Camera-type eye (tissue), 1 donor: ENCODE results near the gene CHRM1. TPM values are rescaled to one million over a fixed set of nuclear protein-coding genes. Genes with fewer than 3 reads are reported as not detected.

Source experiments
- total RNA-seq: library from RNA; depleted of rRNA; stranded (reverse); fragments of >200 nt; gene quantifications from one replicate; pipeline ENCODE4 v1.2.3, GENCODE V29; 2014

The CHRM1 gene, protein sequence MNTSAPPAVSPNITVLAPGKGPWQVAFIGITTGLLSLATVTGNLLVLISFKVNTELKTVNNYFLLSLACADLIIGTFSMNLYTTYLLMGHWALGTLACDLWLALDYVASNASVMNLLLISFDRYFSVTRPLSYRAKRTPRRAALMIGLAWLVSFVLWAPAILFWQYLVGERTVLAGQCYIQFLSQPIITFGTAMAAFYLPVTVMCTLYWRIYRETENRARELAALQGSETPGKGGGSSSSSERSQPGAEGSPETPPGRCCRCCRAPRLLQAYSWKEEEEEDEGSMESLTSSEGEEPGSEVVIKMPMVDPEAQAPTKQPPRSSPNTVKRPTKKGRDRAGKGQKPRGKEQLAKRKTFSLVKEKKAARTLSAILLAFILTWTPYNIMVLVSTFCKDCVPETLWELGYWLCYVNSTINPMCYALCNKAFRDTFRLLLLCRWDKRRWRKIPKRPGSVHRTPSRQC
- total RNA-seq, result 0.71 TPM

DNA sequence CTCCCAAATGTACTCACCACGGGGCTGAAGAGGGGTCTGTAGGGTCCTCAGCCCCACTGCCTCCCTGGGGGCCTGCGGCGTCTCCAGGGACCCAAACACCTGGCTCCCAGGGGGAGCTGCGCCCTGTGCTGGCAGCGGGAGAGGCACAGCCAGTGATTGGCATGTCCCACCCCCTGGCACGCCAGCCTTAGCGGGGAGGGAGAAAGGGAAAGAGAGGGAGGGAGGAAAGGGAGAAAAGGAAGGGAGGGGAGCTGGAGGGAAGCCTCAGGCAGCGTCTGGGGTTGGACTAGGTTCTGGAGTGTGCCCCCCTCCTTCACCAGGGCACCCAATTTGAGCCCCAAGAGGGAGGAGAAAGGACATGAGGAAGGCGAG, at the start of gene CHRM1:
CHRM1 (minus strand) TSS at position 163 of the 372 bp plus-strand sequence. CDS start 10,263 bp downstream, outside the sequence.

DNA sequence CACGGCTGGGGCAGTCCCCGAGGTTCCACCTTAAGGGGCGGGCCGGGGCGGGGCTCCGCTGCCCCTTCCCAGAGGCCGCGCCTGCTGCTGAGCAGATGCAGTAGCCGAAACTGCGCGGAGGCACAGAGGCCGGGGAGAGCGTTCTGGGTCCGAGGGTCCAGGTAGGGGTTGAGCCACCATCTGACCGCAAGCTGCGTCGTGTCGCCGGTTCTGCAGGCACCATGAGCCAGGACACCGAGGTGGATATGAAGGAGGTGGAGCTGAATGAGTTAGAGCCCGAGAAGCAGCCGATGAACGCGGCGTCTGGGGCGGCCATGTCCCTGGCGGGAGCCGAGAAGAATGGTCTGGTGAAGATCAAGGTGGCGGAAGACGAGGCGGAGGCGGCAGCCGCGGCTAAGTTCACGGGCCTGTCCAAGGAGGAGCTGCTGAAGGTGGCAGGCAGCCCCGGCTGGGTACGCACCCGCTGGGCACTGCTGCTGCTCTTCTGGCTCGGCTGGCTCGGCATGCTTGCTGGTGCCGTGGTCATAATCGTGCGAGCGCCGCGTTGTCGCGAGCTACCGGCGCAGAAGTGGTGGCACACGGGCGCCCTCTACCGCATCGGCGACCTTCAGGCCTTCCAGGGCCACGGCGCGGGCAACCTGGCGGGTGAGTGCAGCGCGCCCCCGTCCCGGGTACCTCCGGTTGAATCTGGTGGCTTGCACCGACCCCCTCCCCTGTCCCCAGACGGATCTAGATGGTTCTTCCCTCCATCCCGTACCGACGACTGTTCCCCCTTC, 40.2 kb downstream of the CHRM1 start, which contains the start of gene SLC3A2:
SLC3A2 (plus strand) TSS at position 94 of the 776 bp plus-strand sequence; CDS start at position 222, 128 bp downstream.

Other genes starting within 250 kb of the CHRM1 start
- gene UQCC3, start 249.7 kb downstream of the CHRM1 start, total RNA-seq, result 6.5 TPM
- gene LBHD1, start 249.1 kb downstream of the CHRM1 start, total RNA-seq, result 6.0 TPM
- gene UBXN1, start 242.3 kb downstream of the CHRM1 start, total RNA-seq, result 88.9 TPM
- gene LRRN4CL, start 231.8 kb downstream of the CHRM1 start, total RNA-seq, result 12.4 TPM
- gene BSCL2, start 213.9 kb downstream of the CHRM1 start, total RNA-seq, result 44.1 TPM
- gene GNG3, start 213.7 kb downstream of the CHRM1 start, total RNA-seq, result 3.0 TPM
- 27.4 TPM for gene HNRNPUL2, start 193.9 kb downstream of the CHRM1 start, total RNA-seq
- gene TTC9C, start 192.9 kb downstream of the CHRM1 start, total RNA-seq, result 19.2 TPM
- 15.2 TPM for gene ZBTB3, start 167.2 kb downstream of the CHRM1 start, total RNA-seq
- 58.8 TPM for gene POLR2G, start 159.8 kb downstream of the CHRM1 start, total RNA-seq
- gene TAF6L, start 150.0 kb downstream of the CHRM1 start, total RNA-seq, result 20.5 TPM
- 20.0 TPM for gene TMEM179B, start 134.0 kb downstream of the CHRM1 start, total RNA-seq
- gene TMEM223, start 129.4 kb downstream of the CHRM1 start, total RNA-seq, result 19.8 TPM
- gene NXF1, start 115.9 kb downstream of the CHRM1 start, total RNA-seq, result 67.8 TPM
- 38.0 TPM for gene STX5, start 89.3 kb downstream of the CHRM1 start, total RNA-seq
- gene TEX54, start 88.5 kb downstream of the CHRM1 start, total RNA-seq, result not detected
- 25.9 TPM for gene WDR74, start 81.8 kb downstream of the CHRM1 start, total RNA-seq
- 115 TPM for gene SLC3A2, start 40.5 kb downstream of the CHRM1 start, total RNA-seq
- gene SLC22A6, start 63.6 kb upstream of the CHRM1 start, total RNA-seq, result 0.88 TPM
- 8.5 TPM for gene SLC22A8, start 94.5 kb upstream of the CHRM1 start, total RNA-seq
- gene SLC22A24, start 222.9 kb upstream of the CHRM1 start, total RNA-seq, result not detected